Upper lobe of left lung (tissue), 4 donors: ENCODE data around the gene ANKRD65.

ENCODE experiments used
- CTCF ChIP-seq, 6 experiments: fragments of 450-650 bp in 4 of 6; fragments of 200-600 bp in 2 of 6; sonication (generic) in 2 of 6; IDR thresholded peaks; one replicate each; pipeline ENCODE4 v1.5.1; 2016 to 2019; ENCODE audit warnings: antibody characterized with exemption in 6 of 6
- EP300 ChIP-seq, 4 donors: sonication (generic); formaldehyde crosslinking; IDR thresholded peaks; one replicate each; pipeline ENCODE4 v1.5.1; 2017; ENCODE audit warnings: antibody characterized with exemption in 4 of 4, control low read depth in 2 of 4
- POLR2A ChIP-seq, 4 donors: fragments of 450-650 bp; IDR thresholded peaks; one replicate each; pipeline ENCODE4 v1.5.1; 2016 to 2017; ENCODE audit warnings: antibody characterized with exemption in 4 of 4, mild to moderate bottlenecking in 2 of 4
- POLR2AphosphoS5 ChIP-seq, 2 donors: sonication (generic); formaldehyde crosslinking; IDR thresholded peaks; one replicate each; pipeline ENCODE4 v1.5.1; 2017; ENCODE audit warnings: antibody characterized with exemption in 2 of 2

GRCh38 chr1:1422465-1423244, 1.6 kb upstream of the ANKRD65 start:
- no peak for TF ChIP-seq POLR2A (IDR thresholded peaks at IDR 0.05)
- TF ChIP-seq POLR2AphosphoS5 (IDR thresholded peaks at IDR 0.05), result no peak
- TF ChIP-seq CTCF (IDR thresholded peaks at IDR 0.05), result no peak
- no peak for TF ChIP-seq EP300 (IDR thresholded peaks at IDR 0.05)
